ENCODE measurements around the gene USP31.

- TF ChIP-seq CTCF (IDR thresholded peaks at IDR 0.05 in 8 of 11, conservative IDR thresholded peaks at IDR 0.05 in 3 of 11) (no peak), POLR2AphosphoS5 (IDR thresholded peaks at IDR 0.05) (no peak), POLR2A (IDR thresholded peaks at IDR 0.05) (no peak)
Observed at GRCh38 chr16:23120562-23120961, 28.7 kb downstream of the USP31 start.
